A673 (cell line): ENCODE measurements around the gene B3GNT8. TPM values are rescaled to one million over a fixed set of nuclear protein-coding genes. Genes with fewer than 3 reads are reported as not detected.

Experiments used
- BruUV-seq: library from RNA; stranded (reverse); fragments of 400-500 nt; replicated peaks from 2 replicates; lab custom pipeline; 2021; lab: Mats Ljungman, UMichigan
- CTCF ChIA-PET: fragments of 300-600 bp; sonication (Branson Sonifier 250); formaldehyde crosslinking; loops from one replicate; lab custom pipeline; 2022; ENCODE audit warnings: antibody characterized with exemption; lab: Charles Lee
- POLR2A ChIA-PET: fragments of 300-600 bp; sonication (Branson Sonifier 250); formaldehyde crosslinking; loops from one replicate; lab custom pipeline; 2022; ENCODE audit warnings: antibody characterized with exemption; ENCODE audit not compliant: low non-redundant PET; lab: Charles Lee
- DNase-seq: peaks from one replicate; pipeline ENCODE4 v3.0.0-alpha.2; 2015; ENCODE audit warnings: low spot score
- H3K27ac ChIP-seq: fragments of 200-600 bp; sonication (generic); 2 replicates; pipeline ENCODE4 v1.5.1; 2016; ENCODE audit warnings: mixed run types, low read depth, mild to moderate bottlenecking, mixed read lengths, antibody characterized with exemption, low read length; ENCODE audit not compliant: poor library complexity, severe bottlenecking
- H3K27me3 ChIP-seq: fragments of 200-600 bp; sonication (generic); replicated peaks from 2 replicates; pipeline ENCODE4 v1.6.1; 2017; ENCODE audit warnings: mixed run types, low read depth, mild to moderate bottlenecking, mixed read lengths, antibody characterized with exemption, low read length; ENCODE audit not compliant: insufficient read depth, poor library complexity
- H3K36me3 ChIP-seq: fragments of 200-600 bp; sonication (generic); 2 replicates; pipeline ENCODE4 v1.6.1; 2016; ENCODE audit warnings: mixed run types, mild to moderate bottlenecking, mixed read lengths, antibody characterized with exemption, low read length; ENCODE audit not compliant: insufficient read depth, poor library complexity, severe bottlenecking
- H3K4me1 ChIP-seq: fragments of 200-600 bp; sonication (generic); 2 replicates; pipeline ENCODE4 v1.6.1; 2017; ENCODE audit warnings: mixed run types, mild to moderate bottlenecking, mixed read lengths, antibody characterized with exemption, low read length; ENCODE audit not compliant: insufficient read depth, poor library complexity, severe bottlenecking
- H3K4me3 ChIP-seq: fragments of 200-600 bp; sonication (generic); 2 replicates; pipeline ENCODE4 v1.5.1; 2016; ENCODE audit warnings: low read depth, mixed run types, mild to moderate bottlenecking, mixed read lengths, low read length; ENCODE audit not compliant: poor library complexity, severe bottlenecking
- H3K9me3 ChIP-seq: fragments of 200-600 bp; sonication (generic); 2 replicates; pipeline ENCODE4 v1.6.1; 2016; ENCODE audit warnings: mixed run types, low read depth, mild to moderate bottlenecking, mixed read lengths, antibody characterized with exemption, low read length; ENCODE audit not compliant: poor library complexity, severe bottlenecking
- CTCF ChIP-seq: fragments of 300-800, 200-600 bp; sonication (generic); conservative IDR thresholded peaks from 2 replicates; pipeline ENCODE4 v1.5.1; 2017; ENCODE audit warnings: low read depth, mild to moderate bottlenecking, antibody characterized with exemption, low read length, moderate library complexity, mixed read lengths
- EZH2 ChIP-seq: fragments of 200-600 bp; sonication (generic); IDR thresholded peaks from 2 replicates; pipeline ENCODE4 v1.6.1; 2017; ENCODE audit warnings: borderline replicate concordance, low read depth, mild to moderate bottlenecking, mixed read lengths, antibody characterized with exemption, low read length; ENCODE audit not compliant: poor library complexity, severe bottlenecking
- intact Hi-C: fragments of 100-400 bp; cut with micrococcal nuclease; formaldehyde crosslinking; loops from one replicate; pipeline ENCODE4 v1.10.0; 2022; ENCODE audit not compliant: unreplicated experiment
- total RNA-seq: library from RNA; stranded (reverse); gene quantifications from 2 replicates; pipeline ENCODE4 v1.2.3, GENCODE V29; 2021

Gene B3GNT8
- total RNA-seq, 1 experiment from 2014 or later: 0.41 TPM

- Histone ChIP-seq H3K36me3 (no peaks in the 10 kb centered on the region), H3K4me3 (no peak within 1 kb of the TSS), H3K27me3 (no peaks in the 10 kb centered on the region), H3K9me3 (no peaks in the 10 kb centered on the region), H3K4me1 (peaks cover 8% of the 10 kb centered on the region), H3K27ac (no peak within 1 kb of the TSS)
- TF ChIP-seq CTCF (no peak), EZH2 (no peak)
- no TSS peak for BruUV-seq
- DNase-seq: no peak
- ChIA-PET CTCF (interaction anchor here (0.6 kb wide), 1 partner anchor 8 kb away, joined by 5 read pairs; no protein-coding TSS in a partner anchor), POLR2A (no interaction called here)
- intact Hi-C loops: no loop called here
Observed at GRCh38 chr19:41442473-41443355, 15.5 kb upstream of the B3GNT8 start, which contains the start of gene ERICH4. Gene ERICH4 (plus strand): TSS chr19:41443156. CDS start chr19:41443170, 14 bp downstream.

- TF ChIP-seq CTCF (no peak), EZH2 (no peak)
- H3K4me1 ChIP-seq: peaks cover 8% of the 10 kb centered on the region
- intact Hi-C loops: no loop called here
- no peaks in the 10 kb centered on the region for H3K9me3 ChIP-seq
- CTCF ChIA-PET: no interaction called here
- no peak overlapping the region for H3K4me3 ChIP-seq
- no peaks in the 10 kb centered on the region for H3K36me3 ChIP-seq
- no peak for DNase-seq
- H3K27me3 ChIP-seq: no peaks in the 10 kb centered on the region
- H3K27ac ChIP-seq: no peak overlapping the region
- POLR2A ChIA-PET: interaction anchor here (0.7 kb wide), 1 partner anchor 189 kb away, joined by 3 read pairs; no protein-coding TSS in a partner anchor
- BruUV-seq: no TSS peak
Observed at GRCh38 chr19:41441321-41441945, 14.3 kb upstream of the B3GNT8 start.

GRCh38 chr19:41439441-41440222 lies 12.5 kb upstream of the B3GNT8 start, which contains the start of gene DMAC2:
Gene DMAC2 (minus strand): TSS chr19:41439912. CDS start chr19:41439899, 13 bp downstream.
- ChIA-PET POLR2A (interaction anchor here (0.6 to 1.5 kb wide), 2 partner anchors 91 to 683 kb away, joined by 4 to 6 read pairs; no protein-coding TSS in a partner anchor), CTCF (interaction anchor here (0.6 to 1.7 kb wide), 5 partner anchors 10 to 176 kb away, joined by 3 to 8 read pairs (median 6); no protein-coding TSS in a partner anchor)
- intact Hi-C loops: no loop called here
- peak within 1 kb of the TSS; percentile 95 for H3K27ac ChIP-seq
- peaks cover 8% of the 10 kb centered on the region for H3K4me1 ChIP-seq
- no TSS peak for BruUV-seq
- peak; percentile 75 for TF ChIP-seq CTCF
- TF ChIP-seq EZH2: no peak
- H3K4me3 ChIP-seq: peak within 1 kb of the TSS; percentile 67
- H3K9me3 ChIP-seq: no peaks in the 10 kb centered on the region
- no peaks in the 10 kb centered on the region for H3K36me3 ChIP-seq
- H3K27me3 ChIP-seq: no peaks in the 10 kb centered on the region
- DNase-seq: peak; percentile 99
